H1 (cell line): ENCODE measurements around the gene FXYD7. TPM values are rescaled to one million over a fixed set of nuclear protein-coding genes. Genes with fewer than 3 reads are reported as not detected.

ENCODE experiments used
- CTCF ChIA-PET: fragments of 300-600 bp; sonication (Branson Sonifier 250); formaldehyde crosslinking; loops from one replicate; lab custom pipeline; 2021; ENCODE audit not compliant: partially characterized antibody; lab: Charles Lee
- POLR2A ChIA-PET: fragments of 300-600 bp; sonication (Branson Sonifier 250); formaldehyde crosslinking; loops from one replicate; lab custom pipeline; 2021; ENCODE audit warnings: inconsistent platforms; ENCODE audit not compliant: partially characterized antibody; lab: Charles Lee
- DNase-seq, 2 experiments: peaks; one replicate each; pipeline versions ENCODE4 v3.0.0 to v3.0.0-alpha.2; 2010 to 2022; ENCODE audit warnings: low spot score in 2 of 2, low read depth in 1 of 2, mixed read lengths in 1 of 2
- FAIRE-seq: peaks from 2 replicates; lab custom pipeline; 2011; peaks lifted over from hg19 to GRCh38; lab: Jason Lieb, UNC
- H2AFZ ChIP-seq: 2 replicates; pipeline ENCODE4 v1.8.1; 2012; ENCODE audit warnings: low read length, inconsistent platforms
- H2AK5ac ChIP-seq: 2 replicates; pipeline ENCODE4 v1.6.1; 2013; ENCODE audit warnings: low read depth, low read length
- H2BK120ac ChIP-seq: replicated peaks from 2 replicates; pipeline ENCODE3; 2013; ENCODE audit warnings: low read depth, low read length, inconsistent platforms
- H2BK12ac ChIP-seq: 2 replicates; pipeline ENCODE4 v1.6.1; 2013; ENCODE audit warnings: low read depth, low read length
- H2BK15ac ChIP-seq: 2 replicates; pipeline ENCODE4 v1.6.1; 2013; ENCODE audit warnings: low read length
- H2BK20ac ChIP-seq: 2 replicates; pipeline ENCODE4 v1.6.1; 2013; ENCODE audit warnings: low read length
- H2BK5ac ChIP-seq: 2 replicates; pipeline ENCODE4 v1.6.1; 2013; ENCODE audit warnings: low read depth, low read length
- H3K14ac ChIP-seq: 2 replicates; pipeline ENCODE4 v1.6.1; 2013; ENCODE audit warnings: inconsistent platforms; ENCODE audit not compliant: insufficient read length
- H3K18ac ChIP-seq: 2 replicates; pipeline ENCODE4 v1.6.1; 2013; ENCODE audit warnings: low read length; ENCODE audit errors: extremely low read depth
- H3K23ac ChIP-seq: 2 replicates; pipeline ENCODE4 v1.6.1; 2013; ENCODE audit warnings: inconsistent platforms; ENCODE audit not compliant: insufficient read length
- H3K23me2 ChIP-seq: 2 replicates; pipeline ENCODE4 v1.6.1; 2013; ENCODE audit warnings: low read depth, low read length
- H3K27ac ChIP-seq: 2 replicates; pipeline ENCODE4 v1.6.1; 2011; ENCODE audit warnings: low read depth, low read length, inconsistent platforms
- H3K27me3 ChIP-seq, 4 experiments: replicated peaks in 1 of 4; 1 replicate in 1 of 4; 2 replicates in 3 of 4; pipeline versions ENCODE4 v1.6.1 to v1.8.1; 2011 to 2013; ENCODE audit warnings: low read length in 3 of 4, mild to moderate bottlenecking in 3 of 4, inconsistent platforms in 2 of 4, mixed read lengths in 2 of 4, moderate library complexity in 1 of 4; ENCODE audit not compliant: control insufficient read depth in 3 of 4, insufficient read depth in 3 of 4; ENCODE audit errors: extremely low read depth in 1 of 4
- H3K36me3 ChIP-seq, 4 experiments: 2 replicates each; pipeline versions ENCODE4 v1.6.1 to v1.8.1; 2011 to 2013; ENCODE audit warnings: mild to moderate bottlenecking in 4 of 4, low read length in 3 of 4, moderate library complexity in 2 of 4, control low read depth in 1 of 4, inconsistent platforms in 1 of 4; ENCODE audit not compliant: insufficient read depth in 4 of 4, control insufficient read depth in 2 of 4
- H3K4ac ChIP-seq: replicated peaks from 2 replicates; pipeline ENCODE3; 2013; ENCODE audit warnings: low read length, low read depth, mixed read lengths, inconsistent platforms; ENCODE audit not compliant: insufficient read length
- H3K4me1 ChIP-seq, 4 experiments: replicated peaks in 1 of 4; 1 replicate in 1 of 4; 2 replicates in 3 of 4; pipeline versions ENCODE4 v1.6.1 to v1.8.1; 2011 to 2013; ENCODE audit warnings: low read length in 3 of 4, inconsistent platforms in 2 of 4, mixed read lengths in 1 of 4; ENCODE audit not compliant: insufficient read depth in 4 of 4, control insufficient read depth in 3 of 4
- H3K4me2 ChIP-seq, 2 experiments: 2 replicates each; pipeline versions ENCODE4 v1.6.1 to v1.8.1; 2011 to 2013; ENCODE audit warnings: low read depth in 2 of 2, low read length in 2 of 2, control low read depth in 1 of 2, inconsistent platforms in 1 of 2, mild to moderate bottlenecking in 1 of 2; ENCODE audit not compliant: insufficient read depth in 1 of 2
- H3K4me3 ChIP-seq, 4 experiments: fragments of 200-600, 300-600 bp in 1 of 4; sonication (generic), shearing (Covaris generic), sonication (Bioruptor Twin) in 1 of 4; 2 replicates each; pipeline versions ENCODE4 v1.5.1 to v1.8.1; 2011 to 2016; ENCODE audit warnings: low read length in 4 of 4, low read depth in 3 of 4, control low read depth in 2 of 4, inconsistent platforms in 2 of 4, mild to moderate bottlenecking in 2 of 4, mixed read lengths in 1 of 4, moderate library complexity in 1 of 4; ENCODE audit not compliant: insufficient read depth in 2 of 4; ENCODE audit errors: extremely low read depth in 1 of 4
- H3K56ac ChIP-seq: replicated peaks from 2 replicates; pipeline ENCODE3; 2013; ENCODE audit warnings: low read depth, mild to moderate bottlenecking, mixed read lengths, low read length, inconsistent platforms; ENCODE audit not compliant: insufficient read length
- H3K79me1 ChIP-seq: 2 replicates; pipeline ENCODE4 v1.6.1; 2013; ENCODE audit warnings: low read depth, low read length, control low read depth
- H3K79me2 ChIP-seq, 2 experiments: 2 replicates each; pipeline versions ENCODE4 v1.6.1 to v1.8.1; 2012 to 2013; ENCODE audit warnings: low read length in 2 of 2, mild to moderate bottlenecking in 2 of 2, inconsistent platforms in 1 of 2; ENCODE audit not compliant: insufficient read depth in 2 of 2, control insufficient read depth in 1 of 2
- H3K9ac ChIP-seq, 4 experiments: replicated peaks in 1 of 4; 1 replicate in 1 of 4; 2 replicates in 3 of 4; pipeline versions ENCODE4 v1.6.1 to v1.8.1; 2011 to 2013; ENCODE audit warnings: low read depth in 3 of 4, low read length in 3 of 4, control low read depth in 2 of 4, mild to moderate bottlenecking in 2 of 4, moderate library complexity in 2 of 4, inconsistent platforms in 1 of 4; ENCODE audit errors: extremely low read depth in 1 of 4
- H3K9me3 ChIP-seq, 2 experiments: 2 replicates each; pipeline versions ENCODE4 v1.6.1 to v1.8.1; 2012 to 2013; ENCODE audit warnings: mild to moderate bottlenecking in 2 of 2, moderate library complexity in 2 of 2, control low read depth in 1 of 2, inconsistent platforms in 1 of 2, low read depth in 1 of 2, low read length in 1 of 2, mixed read lengths in 1 of 2; ENCODE audit not compliant: insufficient read depth in 2 of 2
- H4K20me1 ChIP-seq, 2 experiments: replicated peaks in 1 of 2; 2 replicates each; pipeline versions ENCODE3 to v1.8.1; 2011 to 2013; ENCODE audit warnings: inconsistent platforms in 2 of 2, low read length in 2 of 2, mild to moderate bottlenecking in 1 of 2; ENCODE audit not compliant: insufficient read depth in 2 of 2, control insufficient read depth in 1 of 2
- H4K5ac ChIP-seq: 2 replicates; pipeline ENCODE4 v1.6.1; 2013; ENCODE audit warnings: low read length, low read depth, mixed read lengths, inconsistent platforms; ENCODE audit not compliant: insufficient read length
- H4K8ac ChIP-seq: 2 replicates; pipeline ENCODE4 v1.8.0; 2013; ENCODE audit warnings: mild to moderate bottlenecking, moderate library complexity, low read length, inconsistent platforms; ENCODE audit not compliant: insufficient read depth; ENCODE audit errors: extremely low read depth
- H4K91ac ChIP-seq: replicated peaks from 2 replicates; pipeline ENCODE3; 2013; ENCODE audit warnings: low read length, mixed read lengths, inconsistent platforms; ENCODE audit not compliant: insufficient read length
- CBX8 ChIP-seq: fragments of 300-800, 300-1000 bp; sonication (generic); IDR thresholded peaks from 2 replicates; pipeline ENCODE4 v1.7.1; 2016; ENCODE audit warnings: low read depth, low read length, borderline replicate concordance
- EGR1 ChIP-seq: IDR thresholded peaks from 2 replicates; pipeline ENCODE4 v1.6.1; 2011; ENCODE audit warnings: low read depth, low read length, borderline replicate concordance
- GABPA ChIP-seq: IDR thresholded peaks from 2 replicates; pipeline ENCODE4 v1.6.1; 2011; ENCODE audit warnings: mild to moderate bottlenecking, low read length, moderate library complexity, borderline replicate concordance; ENCODE audit not compliant: insufficient read depth
- ZNF274 ChIP-seq: IDR thresholded peaks from 2 replicates; pipeline ENCODE4 v1.7.0; 2012; ENCODE audit warnings: low read length, borderline replicate concordance; ENCODE audit errors: extremely low read depth
- WGBS, 2 experiments: shearing (Covaris generic) in 1 of 2; methylation state at CpG; one replicate each; pipeline versions ENCODE4 v1.1.6 to v1.1.7; 2013 to 2015; ENCODE audit warnings: low lambda C conversion rate in 2 of 2, mixed read lengths in 2 of 2, inconsistent platforms in 1 of 2, low coverage in 1 of 2, missing lambda C conversion rate in 1 of 2; ENCODE audit not compliant: insufficient replicate concordance in 2 of 2, insufficient coverage in 1 of 2, insufficient read length in 1 of 2; ENCODE audit errors: extremely low coverage in 1 of 2, missing lambda C conversion rate in 1 of 2; 5-methylcytosine and 5-hydroxymethylcytosine counted together
- polyA plus RNA-seq, 7 experiments: library from polyadenylated mRNA; depleted of rRNA in 3 of 7; stranded (reverse) in 5 of 7; unstranded in 2 of 7; fragments of >200 nt in 5 of 7; fragments of 200-250 nt in 2 of 7; gene quantifications; 1 replicate in 5 of 7; 2 replicates in 1 of 7; 4 replicates in 1 of 7; pipeline versions ENCODE4 v1.2.1 to v1.2.3, GENCODE V29; 2011 to 2013; ENCODE audit warnings: missing spikeins in 2 of 7, mixed read lengths in 2 of 7
- total RNA-seq: library from RNA; stranded (reverse); fragmentation: NEBNext Ultra II Directional; extraction: Animal tissue kit (Norgen Biotek cat#: 25700); gene quantifications from 2 replicates; pipeline ENCODE4 v1.2.1, GENCODE V29; 2021
- TF ChIP-seq, protein P1 (sequence below), 3 experiments: IDR thresholded peaks; 1 replicate in 2 of 3; 2 replicates in 1 of 3; pipeline versions ENCODE4 v1.5.1 to v1.6.1; 2011; ENCODE audit warnings: low read length in 3 of 3, mild to moderate bottlenecking in 3 of 3, inconsistent platforms in 2 of 3, low read depth in 1 of 3, moderate library complexity in 1 of 3; ENCODE audit not compliant: insufficient read depth in 1 of 3; ENCODE audit errors: control extremely low read depth in 1 of 3

Gene FXYD7
- total and polyA plus RNA-seq, 2 of the 8 experiments (the other 6 are each of a cell fraction or from before 2014, with no cell fraction given), result 12.1 to 14.3 TPM

DNA sequence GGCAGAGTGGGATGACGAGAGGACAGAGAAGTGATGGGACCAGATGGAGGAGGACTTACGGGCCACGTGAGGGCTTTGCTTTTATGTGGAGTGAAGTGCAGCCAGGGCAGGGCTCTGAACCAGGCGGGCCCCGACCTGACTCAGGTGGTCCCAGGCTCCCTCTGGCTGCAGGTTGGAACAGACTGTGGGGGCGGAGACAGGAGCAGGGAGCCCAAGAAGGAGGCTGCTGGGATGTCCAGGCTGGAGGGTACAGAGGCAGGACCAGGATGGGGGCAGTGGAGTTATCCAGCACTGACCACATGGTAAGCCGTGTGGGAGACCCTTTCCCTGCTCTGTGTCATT, 13.6 kb downstream of the FXYD7 start:
- Histone ChIP-seq H2AFZ (no peak overlapping the region), H3K27ac (no peak overlapping the region), H3K27me3 (peaks cover 0 to 5% (median 3%) of the 10 kb centered on the region in 4 experiments; a peak in 3 of 7 replicates), H3K79me2 (peaks cover 0 to 11% of the 10 kb centered on the region in 2 experiments; a peak in 1 of 4 replicates), H3K4me2 (no peak overlapping the region; a peak in 1 of 4 replicates), H2BK120ac (no peak overlapping the region), H4K8ac (no peak overlapping the region), H3K4ac (no peak overlapping the region), H3K9ac (no peak overlapping the region), H3K14ac (no peak overlapping the region), H2BK5ac (no peak overlapping the region), H3K18ac (no peak overlapping the region), H3K36me3 (peaks cover 3 to 37% (median 16%) of the 10 kb centered on the region in 4 experiments; a peak in 6 of 8 replicates), H3K23ac (no peak overlapping the region), H3K4me3 (no peak overlapping the region), H2BK20ac (no peak overlapping the region), H3K9me3 (no peaks in the 10 kb centered on the region), H4K5ac (no peak overlapping the region), H3K79me1 (peaks cover 6% of the 10 kb centered on the region), H2BK12ac (no peak overlapping the region)
- 89% methylated on average over 7 of the region's 7 CpGs; no CpG with 5 or more reads in 1 of the 2 experiments for WGBS, 2 experiments
- CTCF ChIA-PET, result interaction anchor here (2.5 kb wide), 1 partner anchor 15 kb away, joined by 15 read pairs; the partner anchor contains the start of gene FXYD7
- POLR2A ChIA-PET, result interaction anchor here (1.2 to 5.6 kb wide), 3 partner anchors 13 to 43 kb away, joined by 3 to 67 read pairs (median 8); partner anchors contain the start of gene FXYD7
- no peak for TF ChIP-seq ZNF274
- TF ChIP-seq EGR1, result no peak
- TF ChIP-seq, protein P1, sequence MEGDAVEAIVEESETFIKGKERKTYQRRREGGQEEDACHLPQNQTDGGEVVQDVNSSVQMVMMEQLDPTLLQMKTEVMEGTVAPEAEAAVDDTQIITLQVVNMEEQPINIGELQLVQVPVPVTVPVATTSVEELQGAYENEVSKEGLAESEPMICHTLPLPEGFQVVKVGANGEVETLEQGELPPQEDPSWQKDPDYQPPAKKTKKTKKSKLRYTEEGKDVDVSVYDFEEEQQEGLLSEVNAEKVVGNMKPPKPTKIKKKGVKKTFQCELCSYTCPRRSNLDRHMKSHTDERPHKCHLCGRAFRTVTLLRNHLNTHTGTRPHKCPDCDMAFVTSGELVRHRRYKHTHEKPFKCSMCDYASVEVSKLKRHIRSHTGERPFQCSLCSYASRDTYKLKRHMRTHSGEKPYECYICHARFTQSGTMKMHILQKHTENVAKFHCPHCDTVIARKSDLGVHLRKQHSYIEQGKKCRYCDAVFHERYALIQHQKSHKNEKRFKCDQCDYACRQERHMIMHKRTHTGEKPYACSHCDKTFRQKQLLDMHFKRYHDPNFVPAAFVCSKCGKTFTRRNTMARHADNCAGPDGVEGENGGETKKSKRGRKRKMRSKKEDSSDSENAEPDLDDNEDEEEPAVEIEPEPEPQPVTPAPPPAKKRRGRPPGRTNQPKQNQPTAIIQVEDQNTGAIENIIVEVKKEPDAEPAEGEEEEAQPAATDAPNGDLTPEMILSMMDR (IDR thresholded peaks at IDR 0.05; ENCODE audit: control extremely low read depth in 1 of 3, insufficient read depth in 1 of 3, low read depth in 1 of 3, low read length in 3 of 3), result peak in 1 of 3 experiments; percentile 1; a peak in 1 of 4 replicates
- TF ChIP-seq CBX8, result no peak
- TF ChIP-seq GABPA, result no peak
- TF ChIP-seq, all 59 proteins: peak for 1
- Histone ChIP-seq H4K91ac (no peak overlapping the region), H2AK5ac (no peak overlapping the region), H3K4me1 (peaks cover 4 to 15% (median 12%) of the 10 kb centered on the region in 4 experiments), H3K56ac (no peak overlapping the region), H4K20me1 (peaks cover 1 to 5% of the 10 kb centered on the region in 2 experiments), H3K23me2 (peaks cover 9% of the 10 kb centered on the region; the same call in 1 of the 2 replicates), H2BK15ac (no peak overlapping the region)
- no peak for FAIRE-seq
- no peak for DNase-seq
